SU-DHL-6 (cell line): ENCODE data around the gene ATF3.

Source experiments
- EZH2phosphoT487 ChIP-seq: fragments of 200-600 bp; sonication (generic), shearing (Covaris generic); conservative IDR thresholded peaks from 2 replicates; pipeline ENCODE4 v1.6.1; 2018; ENCODE audit warnings: mild to moderate bottlenecking, antibody characterized with exemption, low read length, moderate library complexity, mixed read lengths
- TF ChIP-seq, protein P1 (sequence below): fragments of 200-600 bp; sonication (generic); IDR thresholded peaks from one replicate; pipeline ENCODE4 v1.5.1; 2017; ENCODE audit warnings: antibody characterized with exemption, mild to moderate bottlenecking, low read length, moderate library complexity; ENCODE audit not compliant: insufficient read depth, poor library complexity, severe bottlenecking

- TF ChIP-seq, protein P1, sequence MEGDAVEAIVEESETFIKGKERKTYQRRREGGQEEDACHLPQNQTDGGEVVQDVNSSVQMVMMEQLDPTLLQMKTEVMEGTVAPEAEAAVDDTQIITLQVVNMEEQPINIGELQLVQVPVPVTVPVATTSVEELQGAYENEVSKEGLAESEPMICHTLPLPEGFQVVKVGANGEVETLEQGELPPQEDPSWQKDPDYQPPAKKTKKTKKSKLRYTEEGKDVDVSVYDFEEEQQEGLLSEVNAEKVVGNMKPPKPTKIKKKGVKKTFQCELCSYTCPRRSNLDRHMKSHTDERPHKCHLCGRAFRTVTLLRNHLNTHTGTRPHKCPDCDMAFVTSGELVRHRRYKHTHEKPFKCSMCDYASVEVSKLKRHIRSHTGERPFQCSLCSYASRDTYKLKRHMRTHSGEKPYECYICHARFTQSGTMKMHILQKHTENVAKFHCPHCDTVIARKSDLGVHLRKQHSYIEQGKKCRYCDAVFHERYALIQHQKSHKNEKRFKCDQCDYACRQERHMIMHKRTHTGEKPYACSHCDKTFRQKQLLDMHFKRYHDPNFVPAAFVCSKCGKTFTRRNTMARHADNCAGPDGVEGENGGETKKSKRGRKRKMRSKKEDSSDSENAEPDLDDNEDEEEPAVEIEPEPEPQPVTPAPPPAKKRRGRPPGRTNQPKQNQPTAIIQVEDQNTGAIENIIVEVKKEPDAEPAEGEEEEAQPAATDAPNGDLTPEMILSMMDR, result no peak
- no peak for TF ChIP-seq EZH2phosphoT487
These were observed 39.5 kb upstream of the ATF3 start for GRCh38 chr1:212568978-212569537.
